K562 (cell line): ENCODE data around the gene CSF2RB. TPM values are rescaled to one million over a fixed set of nuclear protein-coding genes. Genes with fewer than 3 reads are reported as not detected.

Source experiments
- ATAC-seq: fragments of 200-7000 bp; cut with Tn5 transposase; 3 replicates; pipeline ENCODE4 v1.9.1; 2020; ENCODE audit warnings: moderate library complexity
- BruUV-seq: library from RNA; stranded (reverse); fragments of 400-500 nt; replicated peaks from 2 replicates; lab custom pipeline; 2021; lab: Mats Ljungman, UMichigan
- CTCF ChIA-PET: fragments of 300-600 bp; formaldehyde crosslinking; extraction: SDS; loops from one replicate; lab custom pipeline; 2021; ENCODE audit warnings: low intra/inter-chr PET ratio; lab: Yijun Ruan, JAX
- POLR2A ChIA-PET: fragments of 300-600, 350-650 bp; sonication (Branson Sonifier 250); formaldehyde crosslinking; extraction: SDS; loops from one replicate; lab custom pipeline; 2021; ENCODE audit warnings: antibody characterized with exemption, inconsistent platforms; lab: Yijun Ruan, JAX
- DNase-seq, 4 experiments: peaks; one replicate each; pipeline versions ENCODE4 v3.0.0 to v3.0.0-alpha.2; 2011 to 2018; ENCODE audit warnings: low spot score in 3 of 4, mixed read lengths in 3 of 4; ENCODE audit errors: extremely low read depth in 1 of 4
- FAIRE-seq: peaks from 2 replicates; lab custom pipeline; 2011; peaks lifted over from hg19 to GRCh38; lab: Jason Lieb, UNC
- H2AFZ ChIP-seq: 2 replicates; pipeline ENCODE4 v1.6.0; 2011; ENCODE audit warnings: low read depth, low read length, control low read depth, inconsistent platforms
- H3K27ac ChIP-seq: fragments of 200-600 bp; 3 replicates; pipeline ENCODE4 v1.8.0; 2011; ENCODE audit warnings: low read depth, mild to moderate bottlenecking, control low read depth, inconsistent platforms, low read length, moderate library complexity, mixed read lengths; ENCODE audit errors: extremely low read depth
- H3K27me3 ChIP-seq, 2 experiments: fragments of 300-600 bp in 1 of 2; 2 replicates in 1 of 2; 3 replicates in 1 of 2; pipeline versions ENCODE4 v1.6.0 to v1.8.0; 2011; ENCODE audit warnings: inconsistent platforms in 2 of 2, low read length in 2 of 2, mild to moderate bottlenecking in 1 of 2, mixed read lengths in 1 of 2, moderate library complexity in 1 of 2; ENCODE audit not compliant: control insufficient read depth in 2 of 2, insufficient read depth in 2 of 2
- H3K36me3 ChIP-seq: fragments of 300-600 bp; 3 replicates; pipeline ENCODE4 v1.8.0; 2011; ENCODE audit warnings: mild to moderate bottlenecking, low read length, inconsistent platforms; ENCODE audit not compliant: control insufficient read depth, insufficient read depth
- H3K4me1 ChIP-seq, 2 experiments: fragments of 200-600 bp in 1 of 2; replicated peaks in 1 of 2; 2 replicates in 1 of 2; 3 replicates in 1 of 2; pipeline versions ENCODE4 v1.5.1 to v1.8.0; 2011; ENCODE audit warnings: inconsistent platforms in 2 of 2, low read length in 2 of 2, mild to moderate bottlenecking in 1 of 2, mixed read lengths in 1 of 2, moderate library complexity in 1 of 2; ENCODE audit not compliant: control insufficient read depth in 2 of 2, insufficient read depth in 2 of 2
- H3K4me2 ChIP-seq: 2 replicates; pipeline ENCODE4 v1.6.1; 2011; ENCODE audit warnings: low read length, control low read depth, inconsistent platforms, mixed read lengths; ENCODE audit not compliant: insufficient read depth
- H3K4me3 ChIP-seq: fragments of 200-600 bp; sonication (generic), shearing (Covaris generic); 2 replicates; pipeline ENCODE4 v1.5.1; 2016; ENCODE audit warnings: control low read depth, inconsistent platforms
- H3K79me2 ChIP-seq: fragments of 200-600 bp; 3 replicates; pipeline ENCODE4 v1.8.0; 2011; ENCODE audit warnings: low read length, inconsistent platforms; ENCODE audit not compliant: control insufficient read depth, insufficient read depth
- H3K9ac ChIP-seq, 2 experiments: 2 replicates each; pipeline versions ENCODE4 v1.6.0 to v1.6.1; 2011; ENCODE audit warnings: low read depth in 2 of 2, low read length in 2 of 2, control low read depth in 1 of 2, inconsistent platforms in 1 of 2, mild to moderate bottlenecking in 1 of 2, mixed read lengths in 1 of 2; ENCODE audit not compliant: insufficient read depth in 1 of 2
- H3K9me1 ChIP-seq: one replicate; pipeline ENCODE4 v1.6.0; 2011; ENCODE audit warnings: inconsistent platforms, mild to moderate bottlenecking, low read length, moderate library complexity; ENCODE audit not compliant: control insufficient read depth, insufficient read depth
- H3K9me3 ChIP-seq: replicated peaks from 2 replicates; pipeline ENCODE4 v1.5.1; 2011; ENCODE audit warnings: low read depth, low read length, inconsistent platforms; ENCODE audit not compliant: control insufficient read depth, insufficient read depth
- H4K20me1 ChIP-seq: replicated peaks from 2 replicates; pipeline ENCODE4 v1.6.1; 2011; ENCODE audit warnings: low read length, inconsistent platforms, mixed read lengths; ENCODE audit not compliant: control insufficient read depth, insufficient read depth
- BMI1 ChIP-seq: fragments of 150-350 bp; IDR thresholded peaks from 2 replicates; pipeline ENCODE4 v1.6.1; 2014; ENCODE audit warnings: low read length
- CC2D1A ChIP-seq: fragments of 450-650 bp; IDR thresholded peaks from 2 replicates; pipeline ENCODE4 v1.6.1; 2017; ENCODE audit warnings: mild to moderate bottlenecking
- HCFC1 ChIP-seq: IDR thresholded peaks from 2 replicates; pipeline ENCODE4 v1.6.1; 2012; ENCODE audit warnings: low read depth, low read length, improper control_type of control experiment
- HLTF ChIP-seq: fragments of 450-650 bp; IDR thresholded peaks from 2 replicates; pipeline ENCODE4 v1.6.1; 2016
- RBM14 ChIP-seq: fragments of 200-400 bp; formaldehyde crosslinking; IDR thresholded peaks from 2 replicates; pipeline ENCODE4 v1.6.1; 2018; ENCODE audit warnings: low read depth, mild to moderate bottlenecking, low read length, moderate library complexity, borderline replicate concordance; ENCODE audit not compliant: insufficient read depth
- ZFP1 ChIP-seq: fragments of 450-650 bp; formaldehyde crosslinking; IDR thresholded peaks from 2 replicates; pipeline ENCODE4 v1.4.0; 2020; ENCODE audit warnings: mild to moderate bottlenecking, mixed read lengths
- ZNF395 ChIP-seq: fragments of 200-800 bp; sonication (Bioruptor generic); IDR thresholded peaks from 2 replicates; pipeline ENCODE4 v1.6.1; 2017; ENCODE audit warnings: missing genetic modification characterization, missing compliant biosample characterization
- WGBS: fragments of 100-300 bp; shearing (Covaris generic); methylation state at CpG from one replicate; pipeline ENCODE4 v1.1.6; 2016; ENCODE audit warnings: low coverage, mixed read lengths; ENCODE audit not compliant: insufficient coverage; ENCODE audit errors: missing lambda C conversion rate; 5-methylcytosine and 5-hydroxymethylcytosine counted together
- in situ Hi-C: fragments of 300-500 bp; cut with MboI; formaldehyde crosslinking; loops from 4 replicates; pipeline ENCODE4 v1.15.0; 2018; ENCODE audit warnings: inconsistent platforms, mixed read lengths
- intact Hi-C: fragments of 100-400 bp; cut with micrococcal nuclease; formaldehyde crosslinking; loops from 2 replicates; pipeline ENCODE4 v1.14.2; 2022
- polyA plus RNA-seq, 8 experiments: library from polyadenylated mRNA; depleted of rRNA in 4 of 8; stranded (reverse) in 5 of 8; unstranded in 3 of 8; fragments of >200 nt; fragmentation: Nextera tagmentation in 2 of 8; fragmentation: Illumina TruSeq in 1 of 8; extraction: Ambion mirVana in 2 of 8; extraction: Trizol in 1 of 8; gene quantifications; 2 replicates each; pipeline versions ENCODE4 v1.2.1 to v1.2.3, GENCODE V29; 2011 to 2014; ENCODE audit warnings: inconsistent platforms in 1 of 8, missing spikeins in 1 of 8
- total RNA-seq, 7 experiments: library from RNA; depleted of rRNA in 6 of 7; stranded (reverse); fragments of >200 nt in 6 of 7; fragmentation: Illumina TruSeq in 2 of 7; extraction: Trizol in 2 of 7; gene quantifications; 2 replicates each; pipeline versions ENCODE4 v1.2.1 to v1.2.3, GENCODE V29; 2011 to 2021; ENCODE audit warnings: low replicate concordance in 1 of 7

Gene CSF2RB
- total and polyA plus RNA-seq, 9 of the 15 experiments (the other 6 are each of a cell fraction or from before 2014, with no cell fraction given): 0.04 to 1.0 (median 0.36) TPM

DNA sequence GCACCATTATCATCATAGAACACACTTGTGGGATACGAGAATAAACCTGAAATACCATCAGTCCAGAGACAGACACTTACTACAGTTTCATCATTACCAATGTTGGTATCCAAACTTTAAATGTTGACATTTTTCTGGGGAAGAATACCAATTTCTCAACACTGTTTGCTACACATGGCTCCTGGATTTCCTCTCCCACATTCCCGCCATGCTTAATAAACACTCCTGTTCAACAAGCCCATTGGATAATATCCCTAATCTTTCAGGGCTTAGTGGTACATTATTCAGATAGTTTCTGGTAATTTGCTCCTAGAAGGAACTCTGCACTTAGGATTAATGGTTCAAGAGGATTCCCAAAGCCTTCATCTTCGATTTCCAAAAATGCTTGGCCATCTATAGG, 48.2 kb downstream of the CSF2RB start:
- no peak for FAIRE-seq
- TF ChIP-seq RBM14 (no peak), ZNF395 (no peak), BMI1 (no peak), ZFP1 (CRISPR knock-in tag) (no peak), HLTF (no peak), HCFC1 (no peak), CC2D1A (no peak)
- Histone ChIP-seq H3K27me3 (no peaks in the 10 kb centered on the region), H3K79me2 (no peaks in the 10 kb centered on the region), H3K9ac (no peak overlapping the region), H2AFZ (no peak overlapping the region), H3K4me2 (no peak overlapping the region), H3K27ac (no peak overlapping the region), H3K9me3 (no peaks in the 10 kb centered on the region), H3K4me1 (no peaks in the 10 kb centered on the region), H4K20me1 (no peaks in the 10 kb centered on the region), H3K9me1 (no peaks in the 10 kb centered on the region), H3K36me3 (no peaks in the 10 kb centered on the region), H3K4me3 (no peak overlapping the region)
- 0% methylated on average over 3 of the region's 3 CpGs for WGBS
- ChIA-PET POLR2A (interaction anchor here (1.0 kb wide), 1 partner anchor 54 kb away, joined by 3 read pairs; no protein-coding TSS in a partner anchor), CTCF (interaction anchor here (0.6 kb wide), 1 partner anchor 401 kb away, joined by 3 read pairs; no protein-coding TSS in a partner anchor)
- in situ Hi-C loops: no loop called here
- intact Hi-C loops: no loop called here
- no peak for DNase-seq
- BruUV-seq: no TSS peak
- ATAC-seq: no peak
